ENCODE data around the gene GGACT.
"Not testable (repeated sequence)": the region's sequence is repeated elsewhere in the genome, so short reads cannot be mapped to it uniquely, and the experiment has no call there.

Gene GGACT

GRCh38 chr13:100600915-100601314, 12.3 kb upstream of the GGACT start:
- DNase-seq, result no peak

- DNase-seq, result no peak
Measured at GRCh38 chr13:100600461-100600860, 11.9 kb upstream of the GGACT start.

GRCh38 chr13:100597253-100597652, 8.7 kb upstream of the GGACT start:
- DNase-seq, result no peak

DNA sequence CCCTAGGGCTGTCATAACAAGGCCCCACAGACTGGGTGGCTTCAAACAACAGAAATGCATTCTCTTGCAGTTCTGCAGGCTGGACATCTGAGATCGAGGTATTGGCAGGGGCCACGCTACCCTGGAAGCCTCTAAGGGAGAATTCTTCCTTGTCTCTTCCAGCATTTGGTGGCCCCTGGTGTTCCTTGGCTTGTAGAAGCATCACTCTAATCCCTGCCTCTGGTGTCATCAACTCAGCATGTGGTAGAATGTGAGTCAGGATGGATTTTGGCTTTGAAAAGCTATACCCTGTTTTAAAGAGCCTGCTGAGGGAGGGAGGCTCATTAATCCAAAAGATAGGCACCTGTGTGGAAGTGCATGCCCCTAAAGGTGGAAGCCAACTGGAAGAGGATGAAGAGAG, 7.9 kb upstream of the GGACT start:
- DNase-seq, result no peak

GRCh38 chr13:100594731-100595130, 6.1 kb upstream of the GGACT start:
- no peak for DNase-seq

GRCh38 chr13:100594255-100594654, 5.7 kb upstream of the GGACT start:
- DNase-seq, result no peak

DNA sequence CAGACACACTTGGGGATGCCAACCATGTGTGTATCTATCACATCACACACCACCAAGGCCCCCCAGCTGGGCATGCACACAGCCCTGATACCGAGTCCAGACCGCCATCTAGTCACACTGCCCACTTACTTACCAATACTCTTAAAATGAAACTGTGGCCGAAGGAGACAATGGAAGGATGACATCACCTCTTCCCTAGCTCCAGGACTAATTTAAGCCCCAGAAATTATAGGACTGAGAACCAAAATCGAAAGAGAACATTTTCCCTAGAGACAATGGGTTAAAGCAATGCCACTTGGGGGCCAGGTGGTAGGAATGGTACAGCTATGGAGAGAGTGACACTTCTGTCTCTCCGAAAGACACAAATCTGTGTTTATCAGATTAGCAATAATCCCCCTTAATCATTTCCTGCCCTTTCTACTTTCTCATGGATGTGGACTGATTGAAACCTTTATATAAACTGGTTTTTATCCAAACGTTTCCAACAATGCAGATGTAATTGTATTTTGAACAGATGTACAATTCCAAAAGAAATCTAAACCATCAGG, 663 bp upstream of the GGACT start:
- DNase-seq, result no peak

DNA sequence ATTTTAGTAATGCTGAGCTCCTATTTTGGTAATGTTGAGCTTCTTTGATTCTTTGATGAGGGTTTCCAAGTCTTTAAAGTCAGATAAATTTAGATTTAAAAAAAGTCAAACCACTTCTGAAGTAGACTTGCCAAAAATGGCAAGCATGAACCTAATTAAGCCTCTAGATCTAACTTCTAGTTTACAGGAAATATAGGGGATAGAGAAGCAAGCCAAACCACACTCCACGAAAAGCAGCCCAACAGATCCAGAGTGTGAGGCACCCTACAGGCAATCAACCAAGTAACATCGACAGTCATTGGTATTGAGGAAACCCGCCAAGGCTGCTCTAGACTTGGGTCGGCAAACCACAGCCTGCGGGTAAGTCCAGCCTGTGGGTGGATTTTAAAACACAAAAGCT, 3.7 kb downstream of the GGACT start:
- no peak for DNase-seq

DNA sequence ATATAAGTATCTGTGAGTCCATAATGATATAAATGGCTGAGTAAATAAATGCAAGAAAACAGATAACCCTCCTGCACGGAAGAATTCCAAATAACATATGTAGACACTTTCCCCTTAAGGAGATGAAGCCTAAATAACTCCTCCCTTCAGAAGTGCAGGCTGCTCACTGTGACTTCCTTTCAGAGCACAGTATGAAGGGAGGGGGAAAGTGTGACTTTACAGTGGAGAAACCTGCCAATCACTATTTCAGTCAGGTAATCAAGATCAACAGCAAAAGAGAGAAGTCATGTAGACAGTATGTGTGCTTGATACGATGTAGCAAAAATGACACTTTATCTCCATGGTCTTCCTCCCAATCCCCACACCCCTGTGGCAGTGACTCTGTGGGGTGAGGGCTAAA, 7.1 kb downstream of the GGACT start:
- DNase-seq, result no peak

- no peak for DNase-seq
Measured at GRCh38 chr13:100581030-100581429, 7.6 kb downstream of the GGACT start.

DNA sequence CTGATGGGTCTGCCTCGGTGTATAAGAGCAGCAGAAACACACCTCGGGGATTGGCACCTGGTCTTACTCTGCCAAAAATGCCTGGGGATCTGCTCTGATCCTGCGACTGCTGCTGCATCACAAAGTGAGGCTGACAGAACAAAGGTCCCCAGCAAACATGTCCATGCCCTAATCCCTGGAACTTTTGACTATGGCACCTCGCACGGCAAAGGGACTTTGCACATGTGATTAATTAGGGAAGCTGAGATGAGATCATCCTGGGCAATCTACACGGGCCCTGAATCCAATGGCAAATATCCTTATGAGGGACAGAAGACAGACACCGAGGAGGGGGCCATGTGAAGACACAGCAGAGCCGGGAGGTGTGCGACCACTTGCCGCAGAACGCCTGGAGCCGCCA, 8.5 kb downstream of the GGACT start:
- no peak for DNase-seq

- not testable (repeated sequence) for DNase-seq
Measured at GRCh38 chr13:100577239-100577638, 11.3 kb downstream of the GGACT start.

DNA sequence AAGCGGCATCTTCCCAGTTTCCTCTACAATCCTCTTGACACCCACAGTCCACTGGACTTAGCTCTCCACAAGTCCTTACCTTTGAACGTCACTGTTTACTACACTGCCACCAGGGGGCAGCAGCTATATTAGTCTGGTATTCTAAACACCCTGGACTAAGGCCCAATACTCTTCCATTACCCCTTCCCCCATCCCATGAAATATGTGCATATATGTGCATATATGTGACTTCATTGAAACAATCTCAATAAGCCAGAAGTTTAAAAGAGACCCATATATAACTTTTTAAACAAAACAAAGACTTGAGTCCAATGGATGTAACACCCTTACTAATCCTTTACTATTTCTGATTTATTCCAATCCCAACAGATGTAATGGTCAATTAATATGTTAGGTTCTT, 15.5 kb downstream of the GGACT start:
- DNase-seq, result peak; percentile 77

DNA sequence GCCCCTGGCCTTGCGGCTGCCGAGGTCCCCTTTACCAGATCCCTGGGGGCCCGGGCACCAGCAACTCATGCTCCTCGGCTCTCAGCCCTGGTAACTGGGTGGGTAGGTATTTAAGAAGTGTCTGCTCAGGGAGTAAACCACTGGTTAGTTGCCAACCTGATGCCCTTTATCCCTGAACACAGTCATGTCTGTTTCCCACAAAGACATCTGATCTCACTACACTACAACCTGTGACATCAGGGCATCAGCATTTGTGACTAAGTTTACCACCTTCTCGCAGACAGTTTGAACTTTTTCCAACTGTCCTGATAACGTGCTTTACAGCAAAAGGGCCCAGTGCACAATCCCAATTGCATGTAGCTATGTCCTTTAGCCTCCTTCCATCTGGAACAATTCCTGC, 22.0 kb downstream of the GGACT start:
- no peak for DNase-seq

DNA sequence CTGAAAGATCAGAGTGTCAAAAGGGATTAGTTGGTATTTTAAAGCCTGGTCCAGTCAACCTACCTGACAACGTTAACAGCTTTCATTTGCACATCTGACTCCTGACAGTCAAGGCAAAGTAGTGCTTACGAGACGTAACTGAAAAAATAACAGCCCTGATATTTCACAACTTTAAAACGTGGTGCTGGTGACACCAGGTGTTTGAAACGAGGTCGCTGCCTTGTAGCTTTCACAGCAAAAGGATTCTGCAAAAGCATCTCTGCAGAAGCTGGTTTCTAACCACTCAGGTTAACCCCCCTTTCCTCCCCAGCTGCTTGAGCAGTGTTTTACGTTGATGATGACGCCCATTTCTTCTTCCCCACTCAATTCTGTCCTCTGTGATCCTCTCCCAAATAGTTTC, 23.3 kb downstream of the GGACT start:
- no peak for DNase-seq

DNA sequence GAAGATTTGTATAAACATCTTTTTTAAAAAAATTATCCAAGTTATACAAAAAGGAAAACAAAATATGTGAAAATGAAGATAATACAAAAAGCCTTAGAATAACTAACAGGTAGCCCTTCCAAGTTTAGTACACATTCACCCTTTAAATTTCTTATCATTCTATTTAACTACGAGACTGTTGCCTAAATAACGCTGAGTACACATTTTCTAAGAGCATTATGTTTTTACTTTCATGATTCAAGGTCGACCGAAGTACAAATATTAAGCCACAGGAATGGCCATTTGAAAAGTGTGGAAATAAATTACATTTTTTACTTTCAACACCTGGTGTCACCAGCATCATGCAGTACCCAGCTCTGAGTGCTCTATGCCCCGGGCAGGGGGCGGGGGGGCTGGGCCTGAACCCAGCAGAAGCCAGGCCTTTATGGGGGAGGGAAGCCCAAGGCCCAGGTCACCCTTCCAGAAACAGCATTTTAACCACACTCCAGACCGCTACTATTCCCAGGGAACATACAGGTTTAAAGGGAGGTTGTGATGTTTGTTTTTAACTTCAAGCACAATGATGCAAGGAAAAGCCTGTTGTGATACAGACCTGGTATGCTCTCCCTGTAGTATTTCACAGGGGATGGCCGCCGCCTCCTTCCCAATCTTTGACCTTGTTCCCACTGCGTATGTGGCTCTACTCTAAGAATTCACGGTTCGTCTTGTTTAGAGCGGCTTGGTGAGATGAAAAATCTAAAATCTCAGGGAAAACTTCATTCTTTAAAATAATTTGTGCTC, 24.0 kb downstream of the GGACT start:
- DNase-seq, result no peak

GRCh38 chr13:100563779-100564178, 24.8 kb downstream of the GGACT start:
- DNase-seq, result no peak

DNA sequence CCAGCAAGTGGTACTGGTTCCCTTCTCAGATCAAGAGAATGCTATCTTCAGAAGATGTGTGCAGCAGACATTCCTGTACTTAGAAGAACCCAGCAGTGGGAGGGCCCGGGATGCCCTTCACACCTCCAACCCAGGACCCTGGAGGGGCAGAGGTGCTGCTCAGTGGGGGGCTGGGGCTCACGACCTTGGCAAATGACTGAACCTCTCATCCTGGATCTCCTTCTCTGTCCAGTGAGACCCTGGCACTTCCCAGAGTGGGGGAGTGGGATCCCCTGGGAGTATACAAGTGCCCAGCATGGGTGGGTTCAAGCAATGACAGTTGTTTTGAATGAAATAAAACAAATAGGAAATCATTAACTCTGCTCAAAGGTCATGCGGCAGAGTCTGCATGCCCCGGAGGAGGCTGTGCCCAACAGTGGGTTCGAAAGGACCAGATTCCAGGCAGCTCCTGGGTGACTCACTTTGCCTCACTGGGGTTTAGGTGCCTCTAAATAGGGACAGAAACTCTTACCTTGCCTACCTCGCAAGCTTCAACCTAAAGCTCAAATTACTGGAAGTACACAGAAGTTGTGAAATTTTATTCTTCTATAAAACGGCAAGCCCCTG, 26.9 kb downstream of the GGACT start:
- no peak for DNase-seq

GRCh38 chr13:100561158-100561499, 27.5 kb downstream of the GGACT start:
- no peak for DNase-seq

- no peak for DNase-seq
Measured at GRCh38 chr13:100560498-100561157, 28.0 kb downstream of the GGACT start.

- DNase-seq, result no peak
Measured at GRCh38 chr13:100559886-100560285, 28.7 kb downstream of the GGACT start.

- DNase-seq, result no peak
Measured at GRCh38 chr13:100552755-100553154, 35.8 kb downstream of the GGACT start.

- DNase-seq, result no peak
Measured at GRCh38 chr13:100549316-100549715, 39.3 kb downstream of the GGACT start.

DNA sequence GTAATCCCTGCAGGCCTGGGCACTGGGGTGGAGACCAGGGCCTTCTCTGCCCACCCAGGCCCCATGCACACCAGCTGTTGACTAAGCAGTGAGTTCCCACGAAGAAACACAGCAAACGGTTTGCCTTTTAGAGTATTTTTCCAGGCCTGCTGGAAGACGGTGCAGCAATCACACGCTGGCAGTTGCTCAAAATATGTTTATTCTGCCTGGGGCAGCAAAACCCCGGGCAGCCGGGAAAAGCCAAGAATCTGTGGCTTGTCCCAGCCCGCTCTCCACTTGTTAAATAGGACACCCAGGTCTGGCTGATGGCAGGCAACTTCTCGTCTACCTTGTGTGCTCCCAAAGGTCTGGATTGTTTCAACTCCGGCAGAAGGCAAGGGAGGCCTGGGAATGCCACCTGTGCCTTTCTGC, 40.8 kb downstream of the GGACT start:
- DNase-seq, result no peak

Data from NCI-H1436 (cell line).